ENCODE measurements around the gene NGEF.
"Not testable (repeated sequence)": the region's sequence is repeated elsewhere in the genome, so short reads cannot be mapped to it uniquely, and the experiment has no call there.

Gene NGEF, protein sequence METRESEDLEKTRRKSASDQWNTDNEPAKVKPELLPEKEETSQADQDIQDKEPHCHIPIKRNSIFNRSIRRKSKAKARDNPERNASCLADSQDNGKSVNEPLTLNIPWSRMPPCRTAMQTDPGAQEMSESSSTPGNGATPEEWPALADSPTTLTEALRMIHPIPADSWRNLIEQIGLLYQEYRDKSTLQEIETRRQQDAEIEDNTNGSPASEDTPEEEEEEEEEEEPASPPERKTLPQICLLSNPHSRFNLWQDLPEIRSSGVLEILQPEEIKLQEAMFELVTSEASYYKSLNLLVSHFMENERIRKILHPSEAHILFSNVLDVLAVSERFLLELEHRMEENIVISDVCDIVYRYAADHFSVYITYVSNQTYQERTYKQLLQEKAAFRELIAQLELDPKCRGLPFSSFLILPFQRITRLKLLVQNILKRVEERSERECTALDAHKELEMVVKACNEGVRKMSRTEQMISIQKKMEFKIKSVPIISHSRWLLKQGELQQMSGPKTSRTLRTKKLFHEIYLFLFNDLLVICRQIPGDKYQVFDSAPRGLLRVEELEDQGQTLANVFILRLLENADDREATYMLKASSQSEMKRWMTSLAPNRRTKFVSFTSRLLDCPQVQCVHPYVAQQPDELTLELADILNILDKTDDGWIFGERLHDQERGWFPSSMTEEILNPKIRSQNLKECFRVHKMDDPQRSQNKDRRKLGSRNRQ

GRCh38 chr2:233013027-233013461 is at the start of gene NGEF:
Gene NGEF (minus strand): TSS chr2:233013256. CDS start chr2:232974890, 38,366 bp downstream.
- H3K27ac Mint-ChIP-seq = no peak within 1 kb of the TSS

DNA sequence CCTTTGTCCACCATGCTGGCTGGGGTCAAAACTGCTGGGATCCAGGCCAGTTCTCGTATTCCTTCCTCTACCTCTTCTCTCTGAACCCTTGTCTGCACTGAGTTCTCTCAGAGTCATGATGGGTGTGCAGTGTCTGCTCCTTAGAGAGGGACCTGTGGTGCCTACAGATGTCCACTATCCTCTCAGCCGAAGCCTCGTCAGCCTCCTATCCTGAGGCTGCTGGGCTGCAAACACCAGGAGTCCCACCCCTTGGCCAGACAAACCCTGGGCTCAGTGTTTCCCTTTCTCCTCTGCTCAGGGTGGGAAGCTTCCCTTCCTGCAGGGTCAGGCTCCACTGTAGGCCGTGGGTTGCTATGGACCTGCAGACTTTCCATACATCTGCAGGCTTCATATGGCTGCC is 49.4 kb upstream of the NGEF start:
- Mint-ChIP-seq H3K27ac (peak overlapping the region; percentile 96), H3K27me3 (no peaks in the 10 kb centered on the region), H3K4me1 (ENCODE audit: low read depth) (peaks cover 64% of the 10 kb centered on the region), H3K9me3 (peaks cover 1% of the 10 kb centered on the region), H3K36me3 (ENCODE audit: low read depth) (peaks cover 62% of the 10 kb centered on the region), H3K4me3 (peak overlapping the region; percentile 96)
- peak; percentile 33 for DNase-seq

More at GRCh38 chr2:233013027-233013461, at the start of gene NGEF:
- H3K9me3 Mint-ChIP-seq = peaks cover 4% of the 10 kb centered on the region
- H3K36me3 Mint-ChIP-seq (ENCODE audit: low read depth) = no peaks in the 10 kb centered on the region
- H3K4me3 Mint-ChIP-seq = no peak within 1 kb of the TSS
- no peaks in the 10 kb centered on the region for H3K4me1 Mint-ChIP-seq (ENCODE audit: low read depth)
- DNase-seq = no peak
- H3K27me3 Mint-ChIP-seq = no peaks in the 10 kb centered on the region

GRCh38 chr2:233061591-233062450 is 48.8 kb upstream of the NGEF start:
- DNase-seq = peak; percentile 64
- peak overlapping the region; percentile 96 for H3K27ac Mint-ChIP-seq
- H3K4me3 Mint-ChIP-seq = peak overlapping the region; percentile 96
- H3K27me3 Mint-ChIP-seq = no peaks in the 10 kb centered on the region
- peaks cover 56% of the 10 kb centered on the region for H3K36me3 Mint-ChIP-seq (ENCODE audit: low read depth)
- peaks cover 58% of the 10 kb centered on the region for H3K4me1 Mint-ChIP-seq (ENCODE audit: low read depth)
- no peaks in the 10 kb centered on the region for H3K9me3 Mint-ChIP-seq

DNA sequence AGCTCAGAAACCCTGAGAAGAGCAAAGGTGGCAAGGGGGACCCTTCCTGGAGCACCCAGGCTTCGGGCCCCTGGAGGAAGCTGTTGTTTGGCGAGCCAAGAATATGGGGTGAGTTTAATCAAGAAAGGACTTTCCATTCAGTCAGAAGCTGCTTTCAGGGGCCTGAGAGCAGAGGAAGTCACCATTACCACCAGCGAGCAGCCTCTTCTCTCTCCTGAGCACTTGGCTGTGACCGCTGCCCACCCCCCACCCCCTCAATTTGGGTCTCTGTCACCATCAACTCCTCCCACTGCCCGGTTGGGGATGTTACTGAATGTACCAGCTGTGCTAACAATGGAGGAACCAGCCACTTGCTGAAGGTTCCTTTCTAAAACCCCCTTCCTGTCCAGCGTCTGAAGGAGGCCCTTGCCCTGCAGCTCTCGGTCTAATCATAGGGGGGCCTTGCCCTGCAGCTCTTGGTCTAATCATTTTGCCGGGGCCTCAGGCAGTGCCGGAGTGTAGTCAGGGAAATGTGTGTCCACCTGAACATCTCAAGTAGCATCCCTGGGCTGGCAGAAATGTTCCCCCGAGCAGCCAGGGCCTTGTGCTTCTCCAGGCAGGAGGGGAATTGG is 48.0 kb upstream of the NGEF start:
- H3K4me3 Mint-ChIP-seq = peak overlapping the region; percentile 96
- no peaks in the 10 kb centered on the region for H3K9me3 Mint-ChIP-seq
- H3K4me1 Mint-ChIP-seq (ENCODE audit: low read depth) = peaks cover 50% of the 10 kb centered on the region
- peak; percentile 65 for DNase-seq
- peaks cover 48% of the 10 kb centered on the region for H3K36me3 Mint-ChIP-seq (ENCODE audit: low read depth)
- no peaks in the 10 kb centered on the region for H3K27me3 Mint-ChIP-seq
- peak overlapping the region; percentile 96 for H3K27ac Mint-ChIP-seq

- peaks cover 46% of the 10 kb centered on the region for H3K36me3 Mint-ChIP-seq (ENCODE audit: low read depth)
- peaks cover 48% of the 10 kb centered on the region for H3K4me1 Mint-ChIP-seq (ENCODE audit: low read depth)
- peak overlapping the region; percentile 96 for H3K4me3 Mint-ChIP-seq
- H3K9me3 Mint-ChIP-seq = no peaks in the 10 kb centered on the region
- no peaks in the 10 kb centered on the region for H3K27me3 Mint-ChIP-seq
- no peak for DNase-seq
- peak overlapping the region; percentile 96 for H3K27ac Mint-ChIP-seq
Observed at GRCh38 chr2:233060501-233060979, 47.5 kb upstream of the NGEF start.

DNA sequence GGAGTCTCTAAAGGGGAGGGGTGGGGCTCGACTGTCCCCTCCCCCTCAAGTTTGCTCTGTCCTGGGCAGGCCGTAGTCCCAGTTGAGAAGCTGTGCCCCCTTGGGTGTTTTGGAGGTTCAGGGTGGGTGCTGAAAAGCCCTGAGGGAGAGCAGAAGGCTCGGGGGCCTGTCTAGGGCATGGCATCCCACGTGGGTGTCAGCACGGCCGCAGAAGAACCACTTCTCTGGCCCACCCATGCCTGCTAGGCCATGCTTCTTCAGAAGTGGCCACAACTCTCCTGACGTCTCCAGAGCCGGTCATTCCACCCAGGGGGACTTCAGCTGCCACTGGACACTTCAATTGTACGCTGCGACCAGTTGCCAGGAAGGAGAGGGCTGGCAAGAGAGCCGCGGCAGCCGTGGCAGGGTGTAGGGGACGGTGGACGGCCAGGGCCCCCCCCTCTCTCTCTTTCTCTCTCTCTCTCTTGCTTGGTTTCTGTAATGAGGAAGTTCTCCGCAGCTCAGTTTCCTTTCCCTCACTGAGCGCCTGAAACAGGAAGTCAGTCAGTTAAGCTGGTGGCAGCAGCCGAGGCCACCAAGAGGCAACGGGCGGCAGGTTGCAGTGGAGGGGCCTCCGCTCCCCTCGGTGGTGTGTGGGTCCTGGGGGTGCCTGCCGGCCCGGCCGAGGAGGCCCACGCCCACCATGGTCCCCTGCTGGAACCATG is 46.9 kb upstream of the NGEF start, which contains the start of gene INPP5D:
INPP5D (plus strand) TSS at position 546 of the 704 bp plus-strand sequence; CDS start at position 683, 137 bp downstream.
- Mint-ChIP-seq H3K36me3 (ENCODE audit: low read depth) (peaks cover 40% of the 10 kb centered on the region), H3K4me3 (peak within 1 kb of the TSS; percentile 96), H3K4me1 (ENCODE audit: low read depth) (peaks cover 45% of the 10 kb centered on the region), H3K27me3 (no peaks in the 10 kb centered on the region), H3K27ac (peak within 1 kb of the TSS; percentile 96), H3K9me3 (no peaks in the 10 kb centered on the region)
- peak; percentile 80 for DNase-seq

DNA sequence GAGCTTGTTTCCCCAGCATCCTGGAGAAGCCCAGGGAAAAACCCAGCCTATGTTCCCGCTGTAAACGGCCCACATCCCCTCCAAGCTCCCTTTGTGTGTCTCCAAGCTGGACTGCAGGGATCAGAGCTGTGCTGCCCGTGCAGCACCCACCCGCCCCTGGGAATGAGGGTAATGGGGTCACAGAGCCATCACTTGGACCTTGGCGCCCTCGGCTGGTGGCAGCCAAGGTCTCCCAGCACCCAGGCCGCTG is 46.4 kb upstream of the NGEF start:
- H3K27me3 Mint-ChIP-seq = no peaks in the 10 kb centered on the region
- H3K4me3 Mint-ChIP-seq = peak overlapping the region; percentile 96
- H3K9me3 Mint-ChIP-seq = no peaks in the 10 kb centered on the region
- peaks cover 40% of the 10 kb centered on the region for H3K4me1 Mint-ChIP-seq (ENCODE audit: low read depth)
- peak overlapping the region; percentile 96 for H3K27ac Mint-ChIP-seq
- H3K36me3 Mint-ChIP-seq (ENCODE audit: low read depth) = peaks cover 36% of the 10 kb centered on the region
- DNase-seq = no peak

DNA sequence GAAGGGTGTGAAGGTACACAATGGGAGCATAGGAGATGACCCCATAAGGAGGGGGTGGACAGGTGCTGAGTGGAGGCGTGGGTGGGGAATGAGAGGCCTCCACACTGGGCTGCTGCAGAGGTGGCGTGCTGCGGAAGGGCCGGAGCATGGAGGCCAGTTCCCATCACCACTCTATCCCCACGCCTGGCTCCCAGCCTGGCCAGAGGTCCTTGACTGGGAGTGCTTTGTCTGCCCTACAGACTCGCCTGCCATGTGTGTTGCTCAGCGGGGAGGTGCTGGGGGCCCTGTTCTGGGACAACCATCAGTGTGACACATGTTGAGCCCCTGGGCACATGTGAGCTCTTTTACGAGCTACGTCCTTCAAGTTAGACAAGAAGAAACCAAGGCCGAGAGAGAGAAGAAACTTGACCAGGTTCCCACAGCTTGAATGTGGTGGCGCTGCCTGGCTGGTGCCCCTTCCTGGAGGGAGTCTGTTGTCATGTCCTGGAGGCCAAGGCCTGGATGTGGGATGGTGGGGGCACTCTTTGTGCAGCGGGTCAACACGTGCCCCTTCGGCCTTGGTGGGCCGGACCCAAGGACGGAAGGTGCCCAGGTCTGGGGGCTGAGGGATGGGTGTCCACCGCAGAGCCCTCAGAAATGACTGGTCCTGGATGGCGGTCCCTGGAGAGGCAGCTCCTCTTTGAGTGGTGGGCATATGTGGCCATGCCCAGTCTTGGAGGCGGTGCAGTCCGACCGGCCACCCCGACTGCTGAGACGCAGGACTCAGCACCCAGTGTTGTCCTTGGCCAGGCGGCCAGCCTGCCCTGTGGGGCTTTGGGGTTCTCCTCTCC is 45.9 kb upstream of the NGEF start:
- no peaks in the 10 kb centered on the region for H3K27me3 Mint-ChIP-seq
- H3K4me3 Mint-ChIP-seq = peak overlapping the region; percentile 96
- DNase-seq = peak; percentile 28
- H3K4me1 Mint-ChIP-seq (ENCODE audit: low read depth) = peaks cover 40% of the 10 kb centered on the region
- H3K36me3 Mint-ChIP-seq (ENCODE audit: low read depth) = peaks cover 32% of the 10 kb centered on the region
- peak overlapping the region; percentile 67 for H3K27ac Mint-ChIP-seq
- no peaks in the 10 kb centered on the region for H3K9me3 Mint-ChIP-seq

DNA sequence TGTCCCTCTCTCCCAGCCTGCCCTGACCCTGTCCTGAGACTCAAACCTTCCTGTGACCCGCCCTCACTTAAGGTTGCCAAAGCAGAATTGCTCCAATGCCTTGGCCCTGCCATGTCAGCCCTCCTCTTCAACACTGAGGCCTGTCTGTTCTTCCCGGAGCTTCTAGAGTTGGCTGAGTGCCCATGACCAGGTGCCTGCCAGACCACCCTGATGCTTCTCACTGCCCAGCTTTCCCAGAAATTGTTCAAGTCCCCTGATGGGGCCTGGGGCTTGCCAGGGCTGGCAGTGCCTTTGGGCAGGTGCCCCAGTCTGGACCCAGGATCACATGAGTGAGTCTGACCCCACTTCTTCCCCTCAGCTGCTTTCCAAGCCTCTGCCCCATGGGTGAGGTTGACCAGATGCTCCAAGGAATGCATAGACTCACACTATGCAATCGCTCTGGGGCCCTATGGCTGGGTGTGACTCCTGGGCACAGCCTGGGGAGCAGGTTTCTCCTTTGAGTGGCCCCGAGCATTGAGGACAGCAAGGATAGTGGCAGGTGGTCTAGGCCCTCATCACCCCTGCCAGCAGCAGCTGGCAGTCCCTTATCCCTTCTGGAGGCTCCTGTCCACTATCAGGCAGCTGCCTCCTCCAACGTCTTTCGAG is 44.0 kb upstream of the NGEF start:
- no peak overlapping the region for H3K4me3 Mint-ChIP-seq
- H3K27me3 Mint-ChIP-seq = no peaks in the 10 kb centered on the region
- H3K9me3 Mint-ChIP-seq = no peaks in the 10 kb centered on the region
- peak; percentile 26 for DNase-seq
- H3K36me3 Mint-ChIP-seq (ENCODE audit: low read depth) = peaks cover 16% of the 10 kb centered on the region
- peaks cover 26% of the 10 kb centered on the region for H3K4me1 Mint-ChIP-seq (ENCODE audit: low read depth)
- H3K27ac Mint-ChIP-seq = no peak overlapping the region

DNA sequence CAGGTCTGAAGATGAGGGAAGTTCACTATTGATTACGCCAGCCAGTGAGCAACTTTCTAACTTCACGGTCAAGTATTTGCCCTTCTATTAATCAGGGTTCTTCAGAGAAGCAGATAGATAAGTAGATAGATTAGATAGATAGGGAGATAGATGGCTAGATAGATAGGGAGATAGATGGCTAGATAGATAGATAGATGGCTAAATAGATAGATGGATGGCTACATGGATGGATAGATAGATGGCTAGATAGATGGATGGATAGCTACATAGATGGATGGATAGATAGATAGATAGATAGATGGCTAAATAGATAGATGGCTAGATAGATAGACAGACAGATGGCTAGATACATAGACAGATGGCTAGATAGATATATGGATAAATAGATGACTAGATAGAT is 42.3 kb upstream of the NGEF start:
- Mint-ChIP-seq H3K27me3 (no peaks in the 10 kb centered on the region), H3K4me3 (no peak overlapping the region), H3K4me1 (ENCODE audit: low read depth) (peaks cover 18% of the 10 kb centered on the region)

GRCh38 chr2:233053928-233054784 is 41.1 kb upstream of the NGEF start:
- Mint-ChIP-seq H3K4me1 (ENCODE audit: low read depth) (peaks cover 11% of the 10 kb centered on the region), H3K9me3 (no peaks in the 10 kb centered on the region), H3K4me3 (no peak overlapping the region), H3K27me3 (no peaks in the 10 kb centered on the region), H3K36me3 (ENCODE audit: low read depth) (no peaks in the 10 kb centered on the region), H3K27ac (no peak overlapping the region)
- DNase-seq = peak; percentile 85

More for the DNA sequence above, 42.3 kb upstream of the NGEF start:
- H3K9me3 Mint-ChIP-seq = no peaks in the 10 kb centered on the region
- DNase-seq = no peak
- H3K36me3 Mint-ChIP-seq (ENCODE audit: low read depth) = peaks cover 1% of the 10 kb centered on the region
- no peak overlapping the region for H3K27ac Mint-ChIP-seq

DNA sequence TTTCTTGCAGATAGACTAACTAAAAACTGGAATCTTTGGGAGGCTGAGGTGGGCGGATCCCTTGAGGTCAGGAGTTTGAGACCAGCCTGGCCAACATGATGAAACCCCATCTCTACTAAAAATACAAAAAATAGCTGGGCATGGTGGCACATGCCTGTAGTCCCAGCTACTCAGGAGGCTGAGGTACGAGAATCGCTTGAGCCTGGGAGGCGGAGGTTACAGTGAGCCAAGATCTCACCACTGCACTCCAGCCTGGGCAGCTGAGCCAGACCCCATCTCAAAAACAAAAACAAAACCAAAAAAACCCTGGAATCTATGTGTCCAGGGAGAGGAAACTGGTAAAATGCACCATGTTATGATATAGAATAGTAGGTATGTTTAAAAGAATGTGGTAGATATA is 39.5 kb upstream of the NGEF start:
- not testable (repeated sequence) for H3K27ac Mint-ChIP-seq; H3K4me1 Mint-ChIP-seq (ENCODE audit: low read depth); H3K27me3 Mint-ChIP-seq; H3K4me3 Mint-ChIP-seq; H3K9me3 Mint-ChIP-seq; H3K36me3 Mint-ChIP-seq (ENCODE audit: low read depth)
- DNase-seq = peak; percentile 8
